ENCODE data around the gene ATM. TPM values are rescaled to one million over a fixed set of nuclear protein-coding genes. Genes with fewer than 3 reads are reported as not detected.
"Not testable (repeated sequence)": the region's sequence is repeated elsewhere in the genome, so short reads cannot be mapped to it uniquely, and the experiment has no call there.

Gene ATM
- total RNA-seq, 1 experiment from 2014 or later, result 72.5 TPM

- no peak for DNase-seq (ENCODE audit: low spot score)
- ChIA-PET CTCF (no interaction called here), POLR2A (ENCODE audit: low non-redundant PET) (no interaction called here)
- Histone ChIP-seq H3K36me3 (ENCODE audit: insufficient read depth, low read length, poor library complexity, severe bottlenecking) (peaks cover 43% of the 10 kb centered on the region), H3K4me3 (ENCODE audit: low read depth, low read length, poor library complexity, severe bottlenecking) (no peak overlapping the region), H3K4me1 (ENCODE audit: insufficient read depth, low read length, poor library complexity, severe bottlenecking) (no peaks in the 10 kb centered on the region), H3K27ac (ENCODE audit: low read depth, low read length, poor library complexity, severe bottlenecking) (no peak overlapping the region), H3K27me3 (replicated peaks; ENCODE audit: insufficient read depth, low read depth, low read length, poor library complexity) (no peaks in the 10 kb centered on the region), H3K9me3 (ENCODE audit: low read depth, low read length, poor library complexity, severe bottlenecking) (no peaks in the 10 kb centered on the region)
- TF ChIP-seq CTCF (conservative IDR thresholded peaks at IDR 0.05; ENCODE audit: low read depth, low read length) (no peak), EZH2 (IDR thresholded peaks at IDR 0.05; ENCODE audit: borderline replicate concordance, low read depth, low read length, poor library complexity, severe bottlenecking) (no peak)
- intact Hi-C loops (cut with micrococcal nuclease; ENCODE audit: unreplicated experiment), result no loop called here
- BruUV-seq (replicated peaks), result no TSS peak
Measured at GRCh38 chr11:108286956-108287355, 64.1 kb downstream of the ATM start.

DNA sequence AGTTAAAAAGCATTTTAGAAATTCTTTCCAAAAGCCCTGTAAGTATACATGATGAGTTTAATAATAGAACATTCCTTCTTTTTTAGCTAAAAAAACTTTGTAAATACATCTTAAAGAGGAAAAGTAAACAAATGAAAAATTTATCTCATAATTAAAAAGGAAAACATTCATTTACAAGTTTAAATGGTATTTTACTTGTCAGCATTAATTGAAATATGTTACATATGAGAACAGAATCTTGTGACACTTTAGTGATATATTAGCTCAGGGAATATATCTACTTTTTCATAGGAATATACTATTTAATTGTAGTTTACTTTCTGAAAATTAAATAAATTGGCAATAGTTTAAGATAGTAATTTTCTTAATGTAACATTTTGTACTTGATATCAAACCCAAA is 66.2 kb downstream of the ATM start:
- intact Hi-C loops (cut with micrococcal nuclease; ENCODE audit: unreplicated experiment); CTCF ChIA-PET: not testable (repeated sequence)

DNA sequence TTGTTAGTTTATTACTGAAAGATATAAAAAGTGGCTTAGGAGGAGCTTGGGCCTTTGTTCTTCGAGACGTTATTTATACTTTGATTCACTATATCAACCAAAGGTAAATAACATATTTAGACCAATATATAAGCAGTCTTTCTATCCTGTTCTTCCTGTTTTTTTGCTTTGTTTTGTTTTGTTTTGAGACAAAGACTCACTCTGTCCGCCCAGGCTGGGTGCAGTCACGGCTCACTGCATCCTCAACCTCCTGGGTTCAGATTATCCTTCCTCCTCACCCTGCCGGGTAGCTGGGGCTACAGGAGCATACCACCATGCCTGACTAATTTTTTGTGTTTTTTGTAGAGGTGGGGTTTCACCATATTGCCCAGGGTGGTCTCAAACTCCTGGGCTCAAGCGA is 66.8 kb downstream of the ATM start:
- no peaks in the 10 kb centered on the region for H3K9me3 ChIP-seq (ENCODE audit: low read depth, low read length, poor library complexity, severe bottlenecking)
- no peak overlapping the region for H3K4me3 ChIP-seq (ENCODE audit: low read depth, low read length, poor library complexity, severe bottlenecking)
- peaks cover 25% of the 10 kb centered on the region for H3K36me3 ChIP-seq (ENCODE audit: insufficient read depth, low read length, poor library complexity, severe bottlenecking)
- H3K27ac ChIP-seq (ENCODE audit: low read depth, low read length, poor library complexity, severe bottlenecking), result no peak overlapping the region
- intact Hi-C loops (cut with micrococcal nuclease; ENCODE audit: unreplicated experiment), result no loop called here
- CTCF ChIA-PET, result no interaction called here
- no TSS peak for BruUV-seq (replicated peaks)
- no peak for TF ChIP-seq EZH2 (IDR thresholded peaks at IDR 0.05; ENCODE audit: borderline replicate concordance, low read depth, low read length, poor library complexity, severe bottlenecking)
- TF ChIP-seq CTCF (conservative IDR thresholded peaks at IDR 0.05; ENCODE audit: low read depth, low read length), result no peak
- no peaks in the 10 kb centered on the region for H3K27me3 ChIP-seq (replicated peaks; ENCODE audit: insufficient read depth, low read depth, low read length, poor library complexity)
- no peak for DNase-seq (ENCODE audit: low spot score)
- no peaks in the 10 kb centered on the region for H3K4me1 ChIP-seq (ENCODE audit: insufficient read depth, low read length, poor library complexity, severe bottlenecking)
- POLR2A ChIA-PET (ENCODE audit: low non-redundant PET), result no interaction called here

More for the DNA sequence above, 66.2 kb downstream of the ATM start:
- DNase-seq (ENCODE audit: low spot score); H3K9me3 ChIP-seq (ENCODE audit: low read depth, low read length, poor library complexity, severe bottlenecking); H3K4me3 ChIP-seq (ENCODE audit: low read depth, low read length, poor library complexity, severe bottlenecking); BruUV-seq (replicated peaks); POLR2A ChIA-PET (ENCODE audit: low non-redundant PET); H3K27me3 ChIP-seq (replicated peaks; ENCODE audit: insufficient read depth, low read depth, low read length, poor library complexity); H3K27ac ChIP-seq (ENCODE audit: low read depth, low read length, poor library complexity, severe bottlenecking); H3K4me1 ChIP-seq (ENCODE audit: insufficient read depth, low read length, poor library complexity, severe bottlenecking): not testable (repeated sequence)
- peaks cover 31% of the 10 kb centered on the region for H3K36me3 ChIP-seq (ENCODE audit: insufficient read depth, low read length, poor library complexity, severe bottlenecking)

- no TSS peak for BruUV-seq (replicated peaks)
- DNase-seq (ENCODE audit: low spot score), result no peak
- Histone ChIP-seq H3K27ac (ENCODE audit: low read depth, low read length, poor library complexity, severe bottlenecking) (no peak overlapping the region), H3K4me1 (ENCODE audit: insufficient read depth, low read length, poor library complexity, severe bottlenecking) (no peaks in the 10 kb centered on the region), H3K9me3 (ENCODE audit: low read depth, low read length, poor library complexity, severe bottlenecking) (no peaks in the 10 kb centered on the region), H3K4me3 (ENCODE audit: low read depth, low read length, poor library complexity, severe bottlenecking) (no peak overlapping the region), H3K36me3 (ENCODE audit: insufficient read depth, low read length, poor library complexity, severe bottlenecking) (peaks cover 39% of the 10 kb centered on the region), H3K27me3 (replicated peaks; ENCODE audit: insufficient read depth, low read depth, low read length, poor library complexity) (no peaks in the 10 kb centered on the region)
- POLR2A ChIA-PET (ENCODE audit: low non-redundant PET), result no interaction called here
- intact Hi-C loops (cut with micrococcal nuclease; ENCODE audit: unreplicated experiment), result no loop called here
- CTCF ChIA-PET, result no interaction called here
- TF ChIP-seq EZH2 (IDR thresholded peaks at IDR 0.05; ENCODE audit: borderline replicate concordance, low read depth, low read length, poor library complexity, severe bottlenecking) (no peak), CTCF (conservative IDR thresholded peaks at IDR 0.05; ENCODE audit: low read depth, low read length) (no peak)
Measured at GRCh38 chr11:108293229-108293628, 70.4 kb downstream of the ATM start.

All from A673 (cell line).